ENCODE data around the gene MBD6.

The MBD6 gene

DNA sequence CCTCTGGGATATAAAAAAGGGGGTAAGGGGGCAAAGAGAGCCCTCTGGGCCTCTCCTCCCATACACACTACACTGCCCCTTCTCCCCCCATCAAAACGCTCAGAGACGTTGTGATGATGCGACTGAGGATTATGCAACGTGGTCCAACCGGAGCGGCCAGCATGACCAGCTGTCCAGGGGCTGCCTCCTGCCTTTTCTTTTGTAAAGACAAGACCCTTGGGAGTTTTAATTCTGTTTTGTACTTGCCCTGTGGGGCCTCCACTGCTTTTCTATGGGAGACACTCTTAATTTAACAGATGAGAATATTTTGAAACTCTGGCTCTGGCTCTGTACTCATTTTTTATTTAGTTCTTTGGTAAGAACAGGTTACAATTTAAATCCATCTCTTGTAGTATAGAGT is 7.2 kb downstream of the MBD6 start:
- Mint-ChIP-seq H3K27me3 (no peaks in the 10 kb centered on the region), H3K4me3 (no peak overlapping the region), H3K9me3 (no peaks in the 10 kb centered on the region), H3K4me1 (peaks cover 8% of the 10 kb centered on the region), H3K36me3 (ENCODE audit: insufficient read depth) (peaks cover 50% of the 10 kb centered on the region), H3K27ac (ENCODE audit: low read depth) (no peak overlapping the region)
- no peak for ATAC-seq (replicated peaks; ENCODE audit: extremely low read depth, poor library complexity, severe bottlenecking)
- DNase-seq (ENCODE audit: low spot score in 2 of 2): no peak

DNA sequence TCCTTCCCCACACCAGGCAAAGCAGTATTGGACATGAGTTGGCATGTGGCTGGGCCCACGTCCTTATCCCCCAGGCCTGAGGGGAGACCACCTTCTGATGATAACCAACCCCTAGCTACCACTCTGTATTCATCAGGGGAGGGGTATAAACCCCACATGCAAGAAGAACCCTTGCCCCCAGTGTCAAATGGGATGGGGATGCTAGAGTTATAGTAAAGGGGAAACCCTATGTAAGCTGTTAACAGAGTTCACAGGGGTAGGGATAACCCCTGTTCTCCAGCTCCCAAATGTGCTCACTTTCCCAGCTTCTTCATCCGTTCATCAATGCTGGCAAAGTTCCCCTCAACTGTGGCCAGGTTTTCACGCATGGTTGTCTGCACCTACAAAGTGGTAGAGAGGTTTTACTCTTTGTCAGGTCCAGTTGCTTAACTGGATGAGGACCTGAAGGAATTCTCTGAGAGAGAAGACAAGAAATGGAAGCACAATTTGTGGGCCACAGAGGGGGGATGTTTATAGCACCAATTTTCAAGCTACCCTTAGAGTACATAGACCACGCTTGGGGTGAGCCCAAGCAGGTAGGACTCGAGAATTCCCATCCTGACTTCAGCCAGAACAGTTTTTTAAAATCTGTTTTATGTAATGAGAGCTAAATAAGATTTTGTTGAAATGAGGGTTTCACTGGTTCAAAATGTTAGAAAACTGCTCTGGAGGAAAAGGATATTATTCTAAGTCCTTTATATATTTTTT is 7.9 kb downstream of the MBD6 start:
- H3K4me3 Mint-ChIP-seq: no peak overlapping the region
- H3K27ac Mint-ChIP-seq (ENCODE audit: low read depth): no peak overlapping the region

DNA sequence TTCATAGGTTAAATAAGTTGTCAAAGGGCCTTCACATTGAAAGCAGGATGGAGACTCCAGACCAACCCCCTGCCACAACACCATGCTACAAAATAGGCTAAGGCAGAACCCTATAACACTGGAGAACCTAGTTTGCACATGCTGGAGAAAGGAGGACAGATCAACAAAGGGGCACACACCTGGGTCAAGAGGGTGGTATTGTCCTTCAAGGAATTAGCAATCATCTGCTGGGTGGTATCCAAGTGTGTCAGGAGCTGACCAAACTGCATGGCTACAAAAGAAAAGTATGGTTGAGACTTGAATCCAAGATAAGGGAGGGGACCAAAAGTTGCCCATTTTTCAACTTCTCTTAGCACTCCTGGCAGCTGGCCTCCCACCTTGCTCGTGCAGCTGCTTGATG is 9.2 kb downstream of the MBD6 start:
- H3K9me3 Mint-ChIP-seq: no peaks in the 10 kb centered on the region
- no peak overlapping the region for H3K4me3 Mint-ChIP-seq
- DNase-seq (ENCODE audit: low spot score in 2 of 2): no peak
- H3K27me3 Mint-ChIP-seq: no peaks in the 10 kb centered on the region
- no peaks in the 10 kb centered on the region for H3K4me1 Mint-ChIP-seq
- no peak for ATAC-seq (replicated peaks; ENCODE audit: extremely low read depth, poor library complexity, severe bottlenecking)
- no peak overlapping the region for H3K27ac Mint-ChIP-seq (ENCODE audit: low read depth)
- H3K36me3 Mint-ChIP-seq (ENCODE audit: insufficient read depth): peaks cover 52% of the 10 kb centered on the region

More for the DNA sequence above, 7.9 kb downstream of the MBD6 start:
- Mint-ChIP-seq H3K9me3 (no peaks in the 10 kb centered on the region), H3K4me1 (peaks cover under 1% of the 10 kb centered on the region), H3K36me3 (ENCODE audit: insufficient read depth) (peaks cover 56% of the 10 kb centered on the region), H3K27me3 (no peaks in the 10 kb centered on the region)
- DNase-seq (ENCODE audit: low spot score in 2 of 2) (no peak), ATAC-seq (replicated peaks; ENCODE audit: extremely low read depth, poor library complexity, severe bottlenecking) (no peak)

DNA sequence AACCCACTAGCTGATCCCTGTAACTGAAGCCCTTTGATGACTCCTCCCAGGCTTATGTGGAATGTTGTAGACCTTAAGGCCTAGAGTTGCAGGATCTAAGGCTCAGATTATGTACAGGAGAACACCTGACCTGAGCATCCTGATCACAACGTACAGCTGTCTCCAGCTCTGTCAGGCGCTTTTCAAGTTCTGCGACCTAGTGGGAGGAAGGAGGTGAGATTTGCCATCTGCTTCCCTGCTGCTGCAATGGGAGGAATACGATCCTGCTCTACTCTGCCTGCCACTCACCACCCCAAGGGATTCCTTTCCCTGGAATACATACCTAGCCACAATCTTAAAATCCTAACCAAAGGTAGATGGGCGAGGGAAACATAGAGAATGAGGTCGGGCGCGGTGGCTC is 10.5 kb downstream of the MBD6 start:
- no peaks in the 10 kb centered on the region for H3K4me1 Mint-ChIP-seq
- no peak overlapping the region for H3K4me3 Mint-ChIP-seq
- H3K27me3 Mint-ChIP-seq: no peaks in the 10 kb centered on the region
- ATAC-seq (replicated peaks; ENCODE audit: extremely low read depth, poor library complexity, severe bottlenecking): no peak
- no peak overlapping the region for H3K27ac Mint-ChIP-seq (ENCODE audit: low read depth)
- H3K36me3 Mint-ChIP-seq (ENCODE audit: insufficient read depth): peaks cover 48% of the 10 kb centered on the region
- no peak for DNase-seq (ENCODE audit: low spot score in 2 of 2)
- no peaks in the 10 kb centered on the region for H3K9me3 Mint-ChIP-seq

DNA sequence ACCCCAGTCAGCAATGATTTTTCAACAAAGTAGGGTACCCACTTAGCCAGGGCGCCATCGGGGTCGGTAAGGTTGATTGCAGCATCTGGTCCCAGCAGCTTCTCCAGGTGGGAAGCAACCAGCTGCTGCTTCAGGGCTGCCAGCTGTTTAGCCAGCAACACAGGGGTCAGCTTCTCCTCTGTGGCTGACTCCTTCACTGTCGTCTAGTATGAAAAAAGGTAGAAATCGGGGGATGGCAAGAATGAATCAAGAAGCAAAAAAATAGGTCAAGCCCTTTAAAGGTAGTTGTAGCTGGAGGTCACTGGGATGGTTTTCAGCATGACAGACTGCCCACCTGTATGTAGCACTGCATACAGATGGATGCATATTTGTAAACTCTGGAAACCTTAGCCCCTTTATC is 11.6 kb downstream of the MBD6 start:
- H3K4me1 Mint-ChIP-seq: no peaks in the 10 kb centered on the region
- H3K4me3 Mint-ChIP-seq: no peak overlapping the region
- H3K36me3 Mint-ChIP-seq (ENCODE audit: insufficient read depth): peaks cover 46% of the 10 kb centered on the region
- no peaks in the 10 kb centered on the region for H3K9me3 Mint-ChIP-seq
- DNase-seq (ENCODE audit: low spot score in 2 of 2) (no peak), ATAC-seq (replicated peaks; ENCODE audit: extremely low read depth, poor library complexity, severe bottlenecking) (no peak)
- H3K27me3 Mint-ChIP-seq: no peaks in the 10 kb centered on the region
- H3K27ac Mint-ChIP-seq (ENCODE audit: low read depth): no peak overlapping the region

DNA sequence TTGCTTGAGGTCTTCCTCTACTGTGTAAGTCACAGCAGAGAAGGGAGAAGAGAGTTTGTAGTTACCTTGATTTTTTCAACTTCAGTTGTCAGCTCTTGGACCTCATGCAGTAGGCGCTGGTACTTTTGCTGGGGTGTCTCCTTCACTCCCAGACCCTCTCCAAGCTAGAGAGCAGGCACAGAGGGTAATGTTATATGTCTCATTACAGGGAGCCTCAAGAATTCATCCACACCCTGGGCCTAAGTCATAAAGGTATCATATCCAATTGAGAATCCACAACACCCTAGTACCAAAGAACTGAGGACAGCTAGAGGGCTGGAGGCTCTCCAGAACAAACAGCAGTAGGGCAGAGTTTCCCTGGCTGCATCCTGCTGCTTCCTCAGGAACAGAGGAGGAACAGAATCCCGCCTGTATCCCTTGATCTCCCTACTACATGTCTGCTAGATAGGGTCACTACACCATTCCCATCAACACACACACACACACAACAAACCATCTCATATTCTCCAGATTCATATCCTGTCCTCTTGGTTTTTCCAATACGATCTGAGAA is 12.4 kb downstream of the MBD6 start:
- H3K4me1 Mint-ChIP-seq: peaks cover 6% of the 10 kb centered on the region
- no peaks in the 10 kb centered on the region for H3K9me3 Mint-ChIP-seq
- ATAC-seq (replicated peaks; ENCODE audit: extremely low read depth, poor library complexity, severe bottlenecking) (no peak), DNase-seq (ENCODE audit: low spot score in 2 of 2) (no peak)
- H3K36me3 Mint-ChIP-seq (ENCODE audit: insufficient read depth): peaks cover 41% of the 10 kb centered on the region
- no peak overlapping the region for H3K27ac Mint-ChIP-seq (ENCODE audit: low read depth)
- no peaks in the 10 kb centered on the region for H3K27me3 Mint-ChIP-seq
- no peak overlapping the region for H3K4me3 Mint-ChIP-seq

DNA sequence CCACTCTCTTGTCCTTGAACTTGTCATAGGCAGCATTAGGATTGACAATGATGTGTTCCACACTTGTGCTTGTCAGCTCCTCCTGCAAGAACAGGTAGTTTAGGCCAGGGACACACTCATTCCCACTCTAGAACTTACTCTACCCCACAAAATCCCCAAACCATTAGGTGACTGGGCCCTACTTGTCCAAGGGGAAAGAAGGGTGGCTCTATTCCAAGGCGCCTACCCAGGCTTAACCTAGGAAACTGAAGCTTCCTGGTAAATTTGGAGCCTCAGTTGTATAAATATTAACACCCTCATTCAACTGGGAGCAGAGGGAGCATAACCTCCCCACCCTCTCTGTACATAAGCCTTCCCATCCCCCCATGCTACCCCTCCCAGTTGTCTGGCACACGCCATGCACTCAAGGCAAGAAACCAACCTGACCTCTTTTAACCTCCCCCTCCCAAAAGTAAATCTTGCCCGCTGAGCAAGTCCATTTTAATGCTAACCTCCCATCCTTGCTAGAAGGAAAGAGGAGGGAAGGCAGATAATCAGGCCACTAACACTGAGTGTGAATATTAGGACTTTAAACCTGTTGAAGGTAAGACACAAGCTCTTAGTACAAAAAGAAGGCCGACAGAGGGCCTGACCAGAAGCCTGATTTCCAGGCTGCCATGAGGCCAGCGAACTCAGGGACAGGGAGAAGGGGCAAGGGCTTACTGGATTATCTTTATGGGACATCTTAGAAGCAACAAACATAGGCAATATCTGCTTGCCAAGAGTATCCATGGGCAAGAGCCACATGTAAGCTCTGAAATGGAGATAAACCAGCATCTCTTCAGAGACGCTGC is 13.4 kb downstream of the MBD6 start:
- Mint-ChIP-seq H3K4me1 (peaks cover 11% of the 10 kb centered on the region), H3K27me3 (no peaks in the 10 kb centered on the region), H3K36me3 (ENCODE audit: insufficient read depth) (peaks cover 37% of the 10 kb centered on the region), H3K27ac (ENCODE audit: low read depth) (no peak overlapping the region), H3K9me3 (no peaks in the 10 kb centered on the region), H3K4me3 (no peak overlapping the region)
- no peak for ATAC-seq (replicated peaks; ENCODE audit: extremely low read depth, poor library complexity, severe bottlenecking)
- DNase-seq (ENCODE audit: low spot score in 2 of 2): no peak

DNA sequence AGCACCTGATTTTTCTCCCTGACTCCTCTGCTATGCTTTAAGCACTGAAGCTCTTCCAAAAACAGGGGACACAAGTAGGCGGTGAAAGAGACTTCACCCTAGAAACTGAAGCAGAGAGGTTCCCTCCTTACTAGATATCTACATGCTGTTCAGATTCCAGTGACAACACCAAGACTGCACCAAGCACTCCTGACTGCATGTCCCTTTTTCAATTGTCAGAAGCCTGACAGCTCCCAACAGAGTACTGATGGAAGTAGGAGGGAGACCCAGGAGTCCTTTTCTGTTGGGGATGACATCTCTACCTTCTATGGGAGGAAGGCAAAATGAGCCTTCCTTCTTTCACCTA is 13.9 kb downstream of the MBD6 start:
- DNase-seq (ENCODE audit: low spot score in 2 of 2) (no peak), ATAC-seq (replicated peaks; ENCODE audit: extremely low read depth, poor library complexity, severe bottlenecking) (no peak)
- H3K4me3 Mint-ChIP-seq: no peak overlapping the region
- no peaks in the 10 kb centered on the region for H3K27me3 Mint-ChIP-seq
- peaks cover 11% of the 10 kb centered on the region for H3K4me1 Mint-ChIP-seq
- H3K27ac Mint-ChIP-seq (ENCODE audit: low read depth): no peak overlapping the region
- peaks cover 32% of the 10 kb centered on the region for H3K36me3 Mint-ChIP-seq (ENCODE audit: insufficient read depth)
- H3K9me3 Mint-ChIP-seq: no peaks in the 10 kb centered on the region

DNA sequence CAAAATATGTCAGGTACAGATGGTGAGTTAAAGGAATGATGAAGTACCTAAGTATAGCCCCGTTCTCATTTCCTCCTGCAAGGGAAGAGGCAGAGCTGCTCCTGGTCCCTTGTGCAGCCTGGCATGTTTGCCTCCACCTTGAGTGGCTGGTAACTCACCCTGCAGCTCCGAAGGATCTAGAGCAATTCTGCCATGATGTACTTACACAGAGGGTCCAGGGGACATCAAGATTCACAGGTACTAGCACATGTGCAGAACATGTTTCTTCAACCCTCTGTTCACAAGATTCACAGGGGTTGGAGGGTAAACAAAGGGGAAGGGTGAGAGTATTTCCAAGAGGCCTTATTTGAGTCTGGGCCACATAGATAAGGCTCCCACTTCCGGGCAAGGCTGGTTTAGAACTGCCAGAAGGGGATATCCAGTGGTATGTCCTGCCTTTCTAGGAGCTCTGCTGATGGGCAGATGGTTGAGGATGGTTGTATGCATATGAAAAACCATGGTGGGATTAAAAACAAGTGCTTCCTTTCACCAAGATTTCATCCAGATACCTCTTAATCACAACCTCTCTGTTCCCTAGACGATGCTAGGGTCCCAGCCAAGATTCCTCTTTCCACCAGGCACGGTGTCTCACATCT is 16.6 kb downstream of the MBD6 start:
- H3K9me3 Mint-ChIP-seq: no peaks in the 10 kb centered on the region
- no peaks in the 10 kb centered on the region for H3K27me3 Mint-ChIP-seq
- no peak overlapping the region for H3K4me3 Mint-ChIP-seq
- H3K4me1 Mint-ChIP-seq: peaks cover 11% of the 10 kb centered on the region
- peaks cover 16% of the 10 kb centered on the region for H3K36me3 Mint-ChIP-seq (ENCODE audit: insufficient read depth)
- DNase-seq (ENCODE audit: low spot score in 2 of 2) (no peak), ATAC-seq (replicated peaks; ENCODE audit: extremely low read depth, poor library complexity, severe bottlenecking) (no peak)
- no peak overlapping the region for H3K27ac Mint-ChIP-seq (ENCODE audit: low read depth)

DNA sequence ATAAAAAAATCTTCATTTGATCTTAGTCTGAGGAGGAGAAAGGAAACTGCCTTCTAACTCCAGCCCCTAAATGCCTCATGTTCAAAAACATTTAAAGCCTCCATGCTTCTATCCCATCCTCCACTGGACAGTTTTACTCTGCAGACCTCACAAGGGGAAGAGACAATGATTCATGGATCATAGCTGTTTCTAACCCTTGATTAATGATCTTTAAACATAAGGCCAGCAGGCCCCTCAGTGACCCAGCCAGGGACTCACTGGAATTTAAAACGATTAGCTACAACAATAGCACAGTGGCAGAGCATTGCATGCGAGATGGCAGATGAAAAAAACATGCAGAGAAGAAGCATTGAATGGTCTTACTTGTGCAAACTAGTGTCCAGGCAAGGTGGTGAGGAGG is 18.4 kb downstream of the MBD6 start:
- Mint-ChIP-seq H3K36me3 (ENCODE audit: insufficient read depth) (peaks cover 9% of the 10 kb centered on the region), H3K4me3 (no peak overlapping the region), H3K4me1 (peaks cover 26% of the 10 kb centered on the region), H3K9me3 (no peaks in the 10 kb centered on the region), H3K27me3 (no peaks in the 10 kb centered on the region), H3K27ac (ENCODE audit: low read depth) (no peak overlapping the region)
- ATAC-seq (replicated peaks; ENCODE audit: extremely low read depth, poor library complexity, severe bottlenecking) (no peak), DNase-seq (ENCODE audit: low spot score in 2 of 2) (no peak)

DNA sequence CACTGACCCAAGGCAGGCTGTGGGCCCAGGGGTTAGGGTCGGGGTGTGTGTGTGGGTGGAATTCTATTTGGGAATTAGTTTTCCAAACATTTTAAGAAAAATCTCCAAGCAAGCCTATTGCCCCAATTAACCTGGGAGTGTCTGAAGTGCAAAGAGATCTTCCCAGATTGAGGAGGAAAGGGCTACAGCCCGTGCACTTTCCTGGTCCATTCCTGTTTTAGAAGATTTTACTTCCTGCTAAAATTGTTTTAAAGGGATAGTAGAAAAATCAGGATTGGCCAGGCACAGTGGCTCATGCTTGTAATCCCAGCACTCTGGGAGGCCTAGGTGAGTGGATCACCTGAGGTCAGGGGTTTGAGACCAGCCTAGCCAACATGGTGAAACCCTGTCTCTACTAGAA is 19.1 kb downstream of the MBD6 start:
- Mint-ChIP-seq H3K4me3 (no peak overlapping the region), H3K27me3 (no peaks in the 10 kb centered on the region), H3K4me1 (peaks cover 33% of the 10 kb centered on the region), H3K27ac (ENCODE audit: low read depth) (no peak overlapping the region), H3K9me3 (no peaks in the 10 kb centered on the region), H3K36me3 (ENCODE audit: insufficient read depth) (peaks cover 12% of the 10 kb centered on the region)
- DNase-seq (ENCODE audit: low spot score in 2 of 2): no peak
- ATAC-seq (replicated peaks; ENCODE audit: extremely low read depth, poor library complexity, severe bottlenecking): no peak

DNA sequence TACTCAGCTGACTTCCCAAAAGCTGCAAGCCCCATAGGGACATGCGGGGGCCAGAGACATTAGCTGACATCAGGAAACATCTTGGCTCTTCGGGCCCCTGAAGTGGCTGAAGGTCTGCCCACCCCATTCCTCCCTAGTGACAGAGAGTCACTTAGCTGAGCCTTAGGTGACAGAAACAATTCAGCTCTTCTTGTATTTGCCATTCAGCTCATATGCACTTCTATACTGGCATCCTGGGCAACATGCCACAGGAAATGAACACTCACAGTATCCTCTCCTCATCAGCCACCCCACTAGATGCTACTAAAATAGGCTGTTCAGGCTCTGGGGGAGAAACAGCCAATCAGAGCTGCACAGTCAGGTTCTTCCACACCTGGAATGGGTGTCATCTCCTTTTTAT is 21.0 kb downstream of the MBD6 start:
- no peak for ATAC-seq (replicated peaks; ENCODE audit: extremely low read depth, poor library complexity, severe bottlenecking)
- no peak for DNase-seq (ENCODE audit: low spot score in 2 of 2)
- Mint-ChIP-seq H3K4me1 (peaks cover 43% of the 10 kb centered on the region), H3K27me3 (no peaks in the 10 kb centered on the region), H3K27ac (ENCODE audit: low read depth) (no peak overlapping the region), H3K9me3 (no peaks in the 10 kb centered on the region), H3K4me3 (no peak overlapping the region), H3K36me3 (ENCODE audit: insufficient read depth) (peaks cover 15% of the 10 kb centered on the region)
